SHP77 treated with DMSO at 0.1 percent for 48 hours (cell line): ENCODE measurements around the gene PZP.

Experiments used
- DNase-seq: peaks from one replicate; lab custom pipeline; 2025; lab: John Stamatoyannopoulos, UW

PZP gene

GRCh38 chr12:9104087-9104486 lies 104.1 kb downstream of the PZP start:
- no peak for DNase-seq

- no peak for DNase-seq
These were observed 104.9 kb downstream of the PZP start for GRCh38 chr12:9103050-9103849.

- DNase-seq, result no peak
These were observed 107.0 kb downstream of the PZP start for GRCh38 chr12:9101018-9101687.

GRCh38 chr12:9099552-9100190 lies 108.5 kb downstream of the PZP start:
- DNase-seq, result no peak
